SK-N-SH (cell line): Measurements from ENCODE around the gene PITPNM3.

Experiments used
- CTCF ChIP-seq: fragments of 200-600 bp; sonication (generic); IDR thresholded peaks from 2 replicates; pipeline ENCODE4 v1.6.1; 2017; ENCODE audit warnings: antibody characterized with exemption, mild to moderate bottlenecking, moderate library complexity
- GATA2 ChIP-seq: sonication (generic); formaldehyde crosslinking; IDR thresholded peaks from 2 replicates; pipeline ENCODE4 v1.5.0; 2020; ENCODE audit warnings: mild to moderate bottlenecking, missing genetic modification reagents
- IRF3 ChIP-seq: fragments of 150-350 bp; IDR thresholded peaks from 2 replicates; pipeline ENCODE4 v1.6.1; 2016; ENCODE audit warnings: mild to moderate bottlenecking, low read depth, low read length
- RCOR1 ChIP-seq: fragments of 150-350 bp; IDR thresholded peaks from 2 replicates; pipeline ENCODE4 v1.6.1; 2017; ENCODE audit warnings: antibody characterized with exemption, low read length
- YY1 ChIP-seq: IDR thresholded peaks from 2 replicates; pipeline ENCODE4 v1.4.0; 2012; ENCODE audit warnings: low read depth, mild to moderate bottlenecking

GRCh38 chr17:6507535-6507934, 48.8 kb downstream of the PITPNM3 start:
- TF ChIP-seq CTCF: no peak
- TF ChIP-seq GATA2 (CRISPR knock-in tag): no peak
- TF ChIP-seq YY1: no peak
- no peak for TF ChIP-seq RCOR1
- no peak for TF ChIP-seq IRF3
